RWPE2 (cell line): ENCODE data around the gene ALG12.
A peak's percentile ranks its signal among the peaks of the same experiment; 100 is the strongest.

Source experiments
- ATAC-seq: fragments of 200-7000 bp; cut with Tn5 transposase; 3 replicates; pipeline ENCODE4 v1.9.1; 2021; ENCODE audit warnings: low read depth
- DNase-seq: peaks from one replicate; pipeline ENCODE4 v3.0.0-alpha.2; 2020; ENCODE audit warnings: low spot score
- H3K27ac ChIP-seq: fragments of 450-650 bp; 2 replicates; pipeline ENCODE4 v1.5.1; 2017; ENCODE audit warnings: mild to moderate bottlenecking; ENCODE audit not compliant: poor library complexity, severe bottlenecking
- H3K27me3 ChIP-seq: fragments of 250-450 bp; sonication (Bioruptor Pico); 2 replicates; pipeline ENCODE4 v1.5.1; 2021; ENCODE audit warnings: mild to moderate bottlenecking, moderate library complexity; ENCODE audit not compliant: insufficient read depth, poor library complexity, severe bottlenecking
- H3K36me3 ChIP-seq: fragments of 250-450 bp; sonication (Bioruptor Pico); 2 replicates; pipeline ENCODE4 v1.5.1; 2020; ENCODE audit warnings: low read depth, mild to moderate bottlenecking, moderate library complexity
- H3K4me1 ChIP-seq: fragments of 250-450 bp; sonication (Bioruptor Pico); 2 replicates; pipeline ENCODE4 v1.5.1; 2021; ENCODE audit warnings: mild to moderate bottlenecking, moderate library complexity; ENCODE audit not compliant: insufficient read depth, poor library complexity, severe bottlenecking
- H3K4me3 ChIP-seq: fragments of 250-450 bp; sonication (Bioruptor Pico); 2 replicates; pipeline ENCODE4 v1.5.1; 2021; ENCODE audit warnings: mild to moderate bottlenecking, moderate library complexity; ENCODE audit not compliant: severe bottlenecking
- H3K9me3 ChIP-seq: fragments of 250-450 bp; sonication (Bioruptor Pico); 2 replicates; pipeline ENCODE4 v1.5.1; 2021; ENCODE audit warnings: mild to moderate bottlenecking, moderate library complexity; ENCODE audit not compliant: severe bottlenecking
- CTCF ChIP-seq: fragments of 450-650 bp; IDR thresholded peaks from one replicate; pipeline ENCODE4 v1.5.1; 2017; ENCODE audit warnings: mild to moderate bottlenecking, moderate library complexity; ENCODE audit not compliant: poor library complexity, severe bottlenecking

Gene ALG12

GRCh38 chr22:49959782-49960158 lies 41.5 kb upstream of the ALG12 start:
- peak overlapping the region; percentile 81 for H3K27ac ChIP-seq
- DNase-seq (no peak), ATAC-seq (peak; percentile 40)

GRCh38 chr22:49958931-49959781 lies 40.9 kb upstream of the ALG12 start:
- no peaks in the 10 kb centered on the region for H3K27me3 ChIP-seq
- H3K4me3 ChIP-seq, result peak overlapping the region; percentile 83
- TF ChIP-seq CTCF, result no peak
- no peaks in the 10 kb centered on the region for H3K9me3 ChIP-seq
- peaks cover 25% of the 10 kb centered on the region for H3K36me3 ChIP-seq
- H3K4me1 ChIP-seq, result peaks cover 14% of the 10 kb centered on the region
- H3K27ac ChIP-seq, result peak overlapping the region; percentile 81
- ATAC-seq (no peak), DNase-seq (no peak)

More at GRCh38 chr22:49959782-49960158, 41.5 kb upstream of the ALG12 start:
- TF ChIP-seq CTCF, result no peak
- peaks cover 14% of the 10 kb centered on the region for H3K4me1 ChIP-seq
- peak overlapping the region; percentile 83 for H3K4me3 ChIP-seq
- no peaks in the 10 kb centered on the region for H3K27me3 ChIP-seq
- H3K9me3 ChIP-seq, result no peaks in the 10 kb centered on the region
- peaks cover 29% of the 10 kb centered on the region for H3K36me3 ChIP-seq

GRCh38 chr22:49958366-49958921 lies 40.2 kb upstream of the ALG12 start:
- Histone ChIP-seq H3K36me3 (peaks cover 17% of the 10 kb centered on the region), H3K9me3 (no peaks in the 10 kb centered on the region), H3K27me3 (no peaks in the 10 kb centered on the region), H3K4me3 (no peak overlapping the region), H3K27ac (no peak overlapping the region), H3K4me1 (peaks cover 10% of the 10 kb centered on the region)
- DNase-seq, result no peak
- no peak for ATAC-seq
- TF ChIP-seq CTCF, result no peak

- ATAC-seq, result no peak
Observed at GRCh38 chr22:49957826-49958365, 39.7 kb upstream of the ALG12 start.

More at GRCh38 chr22:49957826-49958365, 39.7 kb upstream of the ALG12 start:
- no peak for DNase-seq
- Histone ChIP-seq H3K9me3 (no peaks in the 10 kb centered on the region), H3K36me3 (peaks cover 12% of the 10 kb centered on the region), H3K4me1 (peaks cover 6% of the 10 kb centered on the region), H3K27me3 (no peaks in the 10 kb centered on the region), H3K4me3 (no peak overlapping the region), H3K27ac (no peak overlapping the region)
- no peak for TF ChIP-seq CTCF
